Measurements from ENCODE around the gene RNF111. TPM values are rescaled to one million over a fixed set of nuclear protein-coding genes. Genes with fewer than 3 reads are reported as not detected.

The RNF111 gene
- 31.8 TPM for total RNA-seq
- long read RNA-seq, partial matches to known transcripts = 5 of 22 reads
- long read RNA-seq, other reads (novel, unspliced or antisense) = 16 of 22 reads

DNA sequence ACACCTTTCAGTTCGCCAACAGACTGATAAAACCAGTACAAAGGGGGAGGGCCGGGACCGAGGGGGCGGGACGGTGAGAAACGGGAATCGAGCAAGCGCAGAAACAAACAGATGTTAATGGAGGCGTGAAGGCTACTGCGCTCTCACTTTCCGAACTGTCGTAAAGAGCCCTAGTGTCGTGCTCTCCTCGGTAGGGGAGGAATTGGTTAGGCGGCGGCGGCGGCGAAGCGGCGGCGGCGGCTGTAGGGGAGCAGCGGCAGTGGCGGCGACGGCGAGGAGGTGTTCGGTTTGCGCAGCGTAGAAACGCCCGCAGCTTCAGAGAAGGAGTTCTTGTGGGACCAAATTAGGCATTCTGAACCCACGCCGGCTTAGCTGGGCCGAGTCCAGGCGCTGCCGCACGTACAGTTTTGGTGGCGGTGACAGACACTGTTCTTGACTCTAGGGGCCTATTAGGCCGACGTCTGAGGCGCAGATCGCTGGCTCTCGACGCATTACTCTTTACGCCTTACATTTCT lies at the start of gene RNF111:
Gene RNF111 (plus strand): TSS at position 173 of the 515 bp plus-strand sequence. CDS start 43,160 bp downstream, outside the sequence.
- peak; percentile 91 for DNase-seq (ENCODE audit: low spot score)

DNA sequence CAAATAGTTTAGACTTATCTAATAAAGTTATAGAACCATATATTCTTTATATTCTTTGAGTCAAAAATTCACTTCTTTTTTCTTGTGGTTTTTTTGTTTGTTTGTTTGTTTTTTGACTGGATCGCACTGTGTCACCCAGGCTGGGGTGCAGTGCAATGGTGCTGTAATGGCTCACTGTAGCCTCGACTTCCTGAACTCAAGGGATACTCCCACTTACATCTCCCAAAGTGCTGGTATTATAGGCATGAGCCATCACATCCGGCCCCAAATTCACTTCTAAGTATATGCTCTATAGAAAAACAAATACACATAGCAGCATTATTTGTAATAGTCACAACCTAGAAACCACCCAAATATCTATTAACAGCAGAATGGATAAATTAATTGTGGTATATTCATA lies 40.3 kb upstream of the RNF111 start:
- no peak for DNase-seq (ENCODE audit: low spot score)

DNA sequence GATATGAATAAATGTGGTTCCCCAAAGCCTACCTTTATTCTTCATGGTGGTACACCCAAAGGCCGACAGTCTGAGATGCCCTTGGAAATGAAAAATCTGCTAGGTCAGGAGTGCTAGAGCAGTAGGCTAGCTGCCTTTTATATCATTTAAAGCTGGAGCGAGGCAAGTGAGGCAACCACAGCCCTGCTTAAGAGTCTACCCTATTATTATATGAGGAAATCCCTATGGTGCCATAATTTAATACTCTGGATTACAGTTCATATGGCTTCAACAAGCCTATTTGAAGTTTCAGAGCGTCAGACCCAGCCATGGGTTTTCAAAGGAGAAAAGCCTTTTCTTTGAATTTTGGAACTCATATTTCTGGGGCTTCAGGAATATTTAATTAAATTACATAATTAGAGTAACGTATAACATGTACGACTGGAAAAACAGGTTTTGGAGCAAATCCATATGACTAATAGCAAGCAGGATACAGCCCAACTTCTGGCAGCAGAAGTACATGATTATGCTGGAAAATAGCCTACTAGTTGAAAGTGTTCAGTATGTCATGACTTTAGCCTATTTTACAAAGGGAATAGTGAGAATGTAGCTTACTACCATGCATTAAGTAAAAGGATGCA lies 36.0 kb upstream of the RNF111 start:
- no peak for DNase-seq (ENCODE audit: low spot score)

DNA sequence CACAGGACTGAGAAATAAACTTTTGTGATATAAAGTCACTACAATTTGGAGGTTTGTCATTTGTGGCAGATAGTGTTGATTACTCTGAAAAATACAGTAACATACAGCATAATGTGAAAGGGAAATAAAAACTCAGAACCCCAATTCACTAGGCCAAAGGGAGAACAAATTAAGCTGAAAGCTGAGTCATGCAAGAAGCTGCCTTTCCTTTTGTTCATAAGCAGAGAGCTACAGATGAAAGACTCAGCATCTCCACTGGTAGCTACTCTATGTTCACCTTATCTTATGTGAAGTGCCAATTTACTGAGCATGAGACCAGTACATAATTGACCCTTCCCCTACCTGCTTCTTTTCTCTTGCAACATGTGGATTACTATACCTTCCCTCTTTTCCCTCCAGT lies 34.7 kb upstream of the RNF111 start:
- no peak for DNase-seq (ENCODE audit: low spot score)

DNA sequence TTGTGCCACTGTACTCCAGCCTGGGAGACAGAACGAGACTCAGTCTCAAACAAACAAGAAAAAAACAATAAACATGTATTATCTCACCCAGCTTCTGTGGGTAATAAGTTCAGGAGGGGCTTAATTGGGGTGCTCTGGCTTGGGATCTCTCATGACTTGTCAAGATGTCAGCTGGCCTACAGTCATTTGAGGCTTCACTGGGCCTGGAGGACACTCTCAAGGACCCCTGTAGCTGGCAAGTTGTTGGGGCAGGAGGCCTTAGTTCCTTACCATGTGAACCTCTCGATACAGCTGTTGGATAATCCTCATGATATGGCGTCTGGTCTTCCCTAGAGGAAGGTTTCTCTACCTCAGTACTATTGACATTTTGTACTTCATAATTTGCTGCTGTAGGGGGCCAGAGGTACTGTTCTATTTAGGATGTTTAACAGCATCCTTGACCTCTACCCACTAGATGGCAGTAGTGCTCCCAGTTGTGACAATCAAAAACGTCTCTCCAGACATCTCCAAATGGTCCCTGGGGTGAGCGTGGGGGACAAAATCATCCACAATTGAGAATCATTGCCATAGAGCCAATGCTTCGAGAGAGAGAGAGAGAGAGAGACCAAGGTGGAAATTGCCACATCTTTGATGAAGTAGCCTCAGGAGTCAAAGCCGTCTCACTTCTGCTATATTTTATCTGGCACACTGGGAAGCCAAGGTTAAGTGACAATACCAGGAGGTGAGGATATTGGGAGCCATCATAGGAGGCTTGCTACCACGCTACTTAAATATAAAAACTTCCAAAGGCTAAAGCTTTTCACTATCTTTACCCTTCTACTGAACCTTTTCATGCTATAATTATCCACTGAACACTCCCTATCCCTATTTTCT lies 30.1 kb upstream of the RNF111 start:
- no peak for DNase-seq (ENCODE audit: low spot score)

DNA sequence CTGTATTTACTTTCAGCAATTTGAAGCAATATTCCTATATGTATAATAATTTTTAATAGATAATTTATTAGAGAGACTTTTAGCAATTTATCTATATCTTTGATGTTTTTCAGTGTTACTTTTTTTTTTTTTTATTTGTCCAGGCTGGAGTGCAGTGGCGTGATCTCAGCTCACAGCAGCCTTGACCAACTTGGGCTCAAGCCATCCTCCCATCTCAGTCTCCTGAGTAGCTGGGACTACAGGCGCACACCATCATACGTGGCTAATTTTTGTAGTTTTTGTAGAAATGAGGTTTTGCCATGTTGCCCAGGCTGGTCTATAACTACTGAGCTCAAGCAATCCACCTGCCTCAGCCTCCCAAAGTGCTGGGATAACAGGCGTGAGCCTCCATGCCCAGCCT lies 28.7 kb upstream of the RNF111 start:
- DNase-seq (ENCODE audit: low spot score) = no peak

DNA sequence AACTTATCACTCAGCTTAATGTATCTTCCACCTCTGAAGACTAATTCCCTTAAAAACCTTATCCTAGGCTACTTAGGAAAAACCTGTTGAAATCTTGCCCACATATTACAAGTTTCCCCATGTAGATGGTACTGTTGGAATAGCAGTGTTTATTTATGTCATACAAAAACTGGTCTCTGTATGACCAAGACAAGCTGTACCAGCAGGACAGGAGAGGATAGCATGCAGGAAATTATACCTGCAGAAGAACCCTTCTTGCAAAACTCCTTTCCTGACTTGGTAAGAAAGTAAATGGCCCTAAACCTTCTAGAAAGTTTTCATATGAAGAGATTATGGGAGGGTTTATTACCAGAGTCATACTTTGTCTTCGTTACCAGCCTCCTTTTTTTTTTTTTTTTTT lies 25.3 kb upstream of the RNF111 start:
- no peak for DNase-seq (ENCODE audit: low spot score)

DNA sequence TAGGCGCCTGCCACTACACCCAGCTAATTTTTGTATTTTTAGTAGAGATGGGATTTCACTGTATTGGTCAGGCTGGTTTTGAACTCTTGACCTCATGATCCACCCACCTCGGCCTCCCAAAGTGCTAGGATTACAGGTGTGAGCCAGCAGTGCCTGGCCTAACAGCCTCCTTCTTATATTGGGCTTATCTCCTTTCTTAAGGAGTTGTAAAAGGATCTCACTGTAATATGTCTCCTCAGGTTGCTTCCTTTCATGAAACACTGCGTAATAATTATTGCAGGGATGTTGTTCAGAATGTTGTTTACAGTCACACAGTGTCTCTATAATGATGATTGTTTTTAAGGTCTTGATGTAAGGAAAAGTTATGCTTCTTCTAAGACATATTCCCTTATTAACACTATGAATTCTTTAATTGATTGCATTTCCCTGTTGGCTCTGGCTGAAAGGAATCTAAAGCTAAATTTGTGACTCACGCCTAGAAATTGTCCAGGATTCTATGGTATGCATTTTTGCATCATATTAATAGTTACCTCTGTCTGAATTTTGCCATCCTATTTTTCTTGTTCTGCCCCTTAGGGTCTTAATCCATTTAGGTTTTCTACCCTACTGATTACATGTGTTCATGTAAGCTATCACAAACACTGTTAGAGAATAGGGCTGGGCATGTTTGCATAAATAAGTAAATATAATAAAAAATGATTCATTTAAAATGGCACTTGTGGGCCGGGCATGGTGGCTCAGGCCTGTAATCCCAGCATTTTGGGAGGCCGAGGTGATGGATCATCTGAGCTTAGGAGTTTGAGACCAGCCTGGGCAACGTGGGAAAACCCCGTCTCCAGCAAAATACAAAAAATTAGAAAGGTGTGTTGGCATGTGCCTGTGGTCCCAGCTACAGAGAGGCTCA lies 24.5 kb upstream of the RNF111 start:
- DNase-seq (ENCODE audit: low spot score) = no peak

DNA sequence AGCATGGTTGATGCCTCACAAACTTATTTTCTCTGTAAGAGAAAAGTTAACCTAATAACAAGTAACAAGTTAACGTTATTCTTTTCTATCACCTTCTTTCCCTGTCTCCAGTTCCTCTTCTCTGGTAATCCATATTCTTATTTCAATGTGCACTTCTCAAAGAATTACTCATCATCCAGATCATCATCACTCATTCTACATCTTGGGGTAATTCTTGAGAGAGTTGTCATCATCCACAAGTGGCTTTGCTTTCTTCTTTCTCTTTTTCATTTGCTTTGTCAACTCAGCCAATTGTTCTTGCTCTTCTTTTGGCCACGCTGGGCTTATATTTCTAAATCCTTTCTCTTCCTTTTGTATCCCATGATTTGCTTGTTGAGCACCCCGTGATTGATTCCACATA lies 20.8 kb upstream of the RNF111 start:
- DNase-seq (ENCODE audit: low spot score) = no peak

DNA sequence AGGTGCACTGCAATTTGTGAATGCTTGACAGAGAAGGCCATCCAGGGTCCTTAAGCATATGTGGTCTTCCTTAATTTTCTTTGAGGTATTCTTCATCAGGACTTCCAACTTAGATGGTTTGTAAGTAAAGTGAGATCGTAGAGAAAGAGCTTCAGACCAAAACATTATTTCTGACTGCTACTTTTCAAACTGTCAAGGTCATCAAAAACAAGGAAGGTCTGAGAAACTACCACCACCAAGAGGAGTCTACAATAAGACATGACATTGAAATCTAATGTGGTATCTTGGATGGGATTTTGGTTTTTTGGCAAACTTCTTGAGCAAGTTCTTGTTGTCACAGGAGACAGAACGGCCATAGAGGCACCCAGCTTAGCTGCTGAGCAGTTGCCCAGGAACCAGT lies 20.0 kb upstream of the RNF111 start:
- no peak for DNase-seq (ENCODE audit: low spot score)

DNA sequence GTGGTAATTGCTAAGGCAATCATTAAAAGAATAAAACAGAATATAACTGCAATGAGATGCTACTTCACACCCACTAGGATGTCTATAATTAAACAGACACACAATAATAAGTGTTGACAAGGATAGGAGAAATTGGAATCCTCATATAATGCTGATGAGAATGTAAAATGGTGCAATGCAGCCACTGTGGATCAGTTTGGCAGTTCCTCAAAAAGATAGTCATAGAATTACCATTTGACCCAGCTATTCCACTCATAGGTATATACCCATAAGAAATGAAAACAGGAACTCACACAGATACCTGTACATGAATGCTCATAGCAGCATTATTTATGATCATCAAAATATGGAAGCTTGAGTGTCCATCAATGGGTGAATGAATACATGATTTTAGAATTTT lies 9.6 kb upstream of the RNF111 start:
- DNase-seq (ENCODE audit: low spot score) = no peak

DNA sequence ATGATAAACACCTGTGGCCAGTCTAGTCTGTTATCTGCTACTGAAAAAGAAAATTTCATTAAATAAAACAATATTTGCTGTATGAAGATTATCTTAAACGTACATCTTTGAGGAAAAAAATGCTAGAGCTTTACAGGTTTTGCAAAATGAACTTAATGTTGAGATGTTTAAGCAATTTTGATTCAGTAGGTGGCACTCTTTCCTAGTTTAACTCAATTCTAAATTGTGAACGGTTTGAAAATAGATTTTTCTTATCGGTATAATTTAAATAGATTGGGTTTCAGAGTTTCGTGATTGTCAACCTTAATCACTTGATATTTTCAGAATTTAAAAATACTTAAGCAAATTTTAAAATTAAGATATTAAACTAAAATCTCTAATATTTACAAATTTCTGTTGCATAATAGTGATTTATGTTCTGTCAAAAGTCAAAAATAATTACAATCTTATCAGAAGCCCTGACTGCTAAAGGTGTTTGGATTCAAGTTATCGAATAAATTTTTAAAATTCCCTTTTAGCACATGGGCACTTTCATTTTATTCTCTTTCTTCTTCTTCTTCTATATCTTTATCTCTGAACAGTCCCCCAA lies 7.0 kb upstream of the RNF111 start:
- no peak for DNase-seq (ENCODE audit: low spot score)

DNA sequence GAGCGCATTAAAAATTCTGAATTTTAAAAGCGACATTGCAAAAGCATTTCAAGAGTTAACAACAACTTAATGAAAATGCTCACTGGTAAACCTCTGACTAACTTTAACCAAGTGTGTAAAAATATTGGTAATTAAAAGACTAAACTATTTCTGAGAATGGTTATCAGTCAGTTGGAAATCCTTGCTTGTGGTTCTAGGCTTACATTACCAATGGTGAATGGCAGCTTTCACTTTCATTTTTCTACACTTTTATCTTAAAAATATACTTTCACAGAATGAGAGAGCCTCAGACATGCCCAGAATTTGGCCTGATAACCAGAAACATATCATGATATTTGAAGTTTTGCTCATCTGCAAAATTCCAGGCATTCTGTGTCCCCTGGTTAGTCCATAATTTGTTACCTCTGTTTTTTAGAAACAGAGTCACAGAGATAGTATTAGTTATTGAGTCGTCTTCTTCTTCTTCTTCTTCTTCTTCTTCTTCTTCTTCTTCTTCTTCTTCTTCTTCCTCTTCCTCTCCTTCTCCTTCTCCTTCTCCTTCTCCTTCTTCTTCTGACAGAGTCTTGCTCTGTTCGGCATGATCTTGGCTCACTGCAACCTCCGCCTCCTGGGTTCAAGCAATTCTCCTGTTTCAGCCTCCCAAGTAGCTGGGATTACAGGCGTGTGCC lies 5.5 kb upstream of the RNF111 start:
- DNase-seq (ENCODE audit: low spot score) = no peak

DNA sequence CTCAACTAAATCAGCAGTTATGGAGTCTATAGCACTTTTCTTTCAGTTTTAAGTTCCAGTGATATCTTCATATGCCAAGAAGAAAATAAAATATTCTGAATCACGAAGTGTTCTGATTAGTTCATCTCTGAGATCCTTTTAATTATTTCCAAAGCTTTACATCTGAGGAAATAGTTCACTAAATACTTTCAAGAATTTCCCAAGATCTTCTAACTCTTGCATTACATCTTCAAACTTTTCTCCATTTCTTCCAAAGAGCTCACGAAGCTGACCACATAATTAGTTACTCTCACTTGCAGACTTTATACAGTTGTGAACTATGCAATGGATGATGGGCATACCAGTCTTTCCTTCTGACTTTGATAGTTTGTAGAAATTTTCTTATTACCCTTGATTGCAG lies 4.2 kb upstream of the RNF111 start:
- no peak for DNase-seq (ENCODE audit: low spot score)

DNA sequence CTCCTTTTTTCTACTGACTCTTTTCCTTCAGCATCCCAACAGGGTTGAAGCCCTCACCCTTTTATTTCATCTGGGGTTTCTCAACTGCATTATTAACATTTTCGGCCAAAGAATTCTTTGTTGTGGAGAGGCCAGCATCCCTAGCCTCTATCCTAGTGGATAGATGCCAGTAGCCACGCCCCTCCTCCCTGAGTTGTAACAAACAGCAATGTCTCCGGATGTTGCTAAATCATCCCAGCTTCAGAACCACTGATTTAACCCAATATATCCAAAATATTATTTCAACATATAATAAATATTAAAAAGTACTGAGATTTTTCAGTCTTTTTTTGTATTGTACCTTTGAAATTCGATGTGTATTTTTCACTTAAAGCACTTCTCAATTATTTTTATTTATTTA lies 2.0 kb upstream of the RNF111 start:
- no peak for DNase-seq (ENCODE audit: low spot score)

DNA sequence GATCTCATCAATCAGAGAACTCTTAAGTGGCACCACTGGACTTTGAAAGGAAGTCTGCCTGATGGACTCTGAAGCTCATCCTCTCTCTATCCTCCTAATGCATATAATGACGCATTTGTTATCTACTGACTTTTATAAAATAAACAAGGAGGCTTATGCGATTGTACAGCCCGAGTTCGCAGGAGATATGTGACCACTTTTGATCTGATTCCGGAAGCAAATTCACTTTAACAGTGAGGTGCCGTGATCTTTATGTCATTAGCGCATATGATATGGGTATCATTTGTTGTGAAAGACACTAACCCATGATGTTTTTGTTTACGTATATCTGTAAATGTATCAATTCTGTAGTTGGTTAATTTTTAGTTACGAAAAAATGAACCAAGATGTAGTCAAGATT lies 427 bp upstream of the RNF111 start:
- no peak for DNase-seq (ENCODE audit: low spot score)

DNA sequence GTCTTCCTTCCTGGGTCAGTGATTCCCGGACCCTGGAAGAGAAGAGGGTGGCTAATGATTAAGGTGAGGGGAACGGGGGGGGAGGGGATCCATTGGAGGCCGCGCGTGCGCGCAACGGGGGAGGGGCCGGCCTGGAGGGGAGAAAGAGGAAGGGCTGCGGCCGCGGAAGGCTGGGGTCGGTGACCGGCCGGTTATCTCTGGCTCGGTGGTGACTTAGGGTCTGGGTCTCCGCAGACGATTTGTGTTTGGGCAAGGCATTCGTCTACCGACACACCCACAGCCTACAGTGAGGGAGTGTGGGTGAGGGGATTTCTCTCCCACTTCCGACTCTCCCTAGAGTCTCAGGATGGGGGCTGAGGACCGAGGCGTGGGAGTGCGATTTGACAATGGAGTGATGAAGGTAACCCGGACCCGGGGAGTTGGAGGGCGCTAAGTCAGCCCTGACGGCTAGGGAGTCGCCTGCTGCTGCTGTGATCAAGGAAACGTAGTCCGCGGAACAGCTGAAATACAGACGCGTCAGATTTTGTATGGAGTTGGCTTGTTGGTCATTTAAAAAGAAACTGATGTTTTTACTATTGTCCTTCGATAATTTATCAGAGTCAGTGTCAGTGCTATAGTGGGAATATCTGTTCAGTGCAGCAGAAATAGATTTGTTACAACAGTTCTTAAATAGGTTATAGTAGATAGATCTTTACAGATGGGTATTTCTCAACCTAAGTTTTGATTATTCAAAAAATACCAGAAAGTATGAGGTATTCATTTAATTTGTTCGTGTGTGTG lies 733 bp downstream of the RNF111 start:
- peak; percentile 92 for DNase-seq (ENCODE audit: low spot score)

DNA sequence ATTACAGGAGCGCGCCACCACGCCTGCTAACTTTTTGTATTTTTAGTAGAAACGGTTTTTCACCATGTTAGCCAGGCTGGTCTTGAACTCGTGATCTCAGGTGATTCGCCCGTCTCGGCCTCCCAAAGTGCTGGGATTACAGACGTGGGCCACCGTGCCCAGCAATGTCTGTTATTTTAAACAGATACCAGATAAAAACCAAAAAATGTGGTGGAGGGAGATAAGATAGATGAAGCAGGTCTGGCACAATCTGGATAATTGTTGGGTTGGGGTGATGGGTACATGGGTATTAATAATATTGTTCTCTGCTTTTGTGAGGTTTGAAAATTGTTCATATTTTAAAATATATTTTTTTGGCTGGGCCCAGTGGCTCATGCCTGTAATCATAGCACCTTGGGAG lies 4.7 kb downstream of the RNF111 start:
- no peak for DNase-seq (ENCODE audit: low spot score)

DNA sequence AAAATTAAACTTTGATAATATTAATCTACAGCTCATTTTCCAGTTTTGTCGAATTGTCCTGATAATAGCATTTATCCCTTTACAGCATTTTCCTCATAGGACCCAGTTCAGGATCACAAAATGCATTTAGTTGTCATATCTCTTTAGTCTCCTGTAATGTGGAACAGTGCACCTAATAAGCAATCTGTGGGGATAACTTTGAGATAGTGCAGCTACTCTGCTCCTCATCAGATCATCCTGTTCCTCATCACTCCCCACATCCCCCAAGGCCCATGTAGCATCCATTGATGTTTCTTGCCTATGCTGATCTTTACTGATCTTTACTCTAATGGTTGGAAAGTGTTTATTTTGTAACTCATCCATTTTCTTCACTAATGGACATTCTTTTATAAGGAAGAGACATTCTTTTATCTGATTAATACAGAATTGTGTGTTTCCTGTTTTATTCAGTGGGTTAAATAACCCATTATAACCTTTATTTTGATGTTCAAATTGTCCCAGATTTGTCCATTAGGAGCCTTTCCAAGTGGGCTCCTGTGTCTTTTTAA lies 7.5 kb downstream of the RNF111 start:
- DNase-seq (ENCODE audit: low spot score) = no peak

All from mesenteric fat pad (tissue), 1 donor.